DOHH2 (cell line): ENCODE data around the gene BTBD16.

Experiments used
- CTCF ChIP-seq: fragments of 200-600 bp; sonication (generic); IDR thresholded peaks from one replicate; pipeline ENCODE4 v1.5.1; 2014; ENCODE audit warnings: antibody characterized with exemption, mild to moderate bottlenecking, low read depth, low read length; ENCODE audit not compliant: poor library complexity, severe bottlenecking
- EZH2phosphoT487 ChIP-seq: fragments of 200-600 bp; sonication (generic); IDR thresholded peaks from 2 replicates; pipeline ENCODE4 v1.6.1; 2017; ENCODE audit warnings: borderline replicate concordance, mild to moderate bottlenecking, antibody characterized with exemption, low read length, moderate library complexity, mixed read lengths

DNA sequence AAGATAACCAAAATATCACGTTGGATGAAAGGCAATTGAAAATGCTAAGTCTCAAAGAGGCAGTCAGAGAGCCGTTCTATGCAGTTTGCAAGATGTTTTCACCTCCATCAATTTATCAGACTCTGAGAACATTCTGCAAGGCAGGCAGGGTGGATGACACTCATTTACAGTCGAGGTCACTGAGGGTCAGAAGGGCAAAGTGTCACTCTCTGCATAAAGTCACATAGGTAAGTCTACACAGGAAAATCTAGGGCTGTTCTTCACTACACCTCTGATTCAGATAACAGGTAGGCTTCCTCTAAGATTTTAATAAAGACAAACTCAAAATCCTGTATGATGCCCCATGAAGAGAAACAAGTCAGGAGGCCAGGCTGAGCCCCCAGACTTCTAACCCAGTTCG lies 102.0 kb downstream of the BTBD16 start:
- TF ChIP-seq CTCF (no peak), EZH2phosphoT487 (no peak)
